GM18507 (cell line): ENCODE results near the gene DTL.

Source experiments
- DNase-seq: peaks from one replicate; pipeline ENCODE4 v3.0.0; 2011; ENCODE audit warnings: low read depth; ENCODE audit not compliant: insufficient read length; ENCODE audit errors: extremely low spot score
- FAIRE-seq: peaks from 2 replicates; lab custom pipeline; 2011; peaks lifted over from hg19 to GRCh38; lab: Jason Lieb, UNC

Gene DTL

GRCh38 chr1:212035835-212036605 lies 472 bp downstream of the DTL start:
- FAIRE-seq, result peak; percentile 64
- DNase-seq, result no peak

GRCh38 chr1:212037900-212038299 lies 2.4 kb downstream of the DTL start:
- FAIRE-seq, result peak; percentile 60
- no peak for DNase-seq

- no peak for FAIRE-seq
These were observed 4.1 kb downstream of the DTL start for GRCh38 chr1:212039622-212040021.

GRCh38 chr1:212040629-212041412 lies 5.3 kb downstream of the DTL start:
- no peak for DNase-seq
- FAIRE-seq, result peak; percentile 63

More at GRCh38 chr1:212039622-212040021, 4.1 kb downstream of the DTL start:
- no peak for DNase-seq

GRCh38 chr1:212042436-212042835 lies 6.9 kb downstream of the DTL start:
- no peak for FAIRE-seq
- no peak for DNase-seq

- DNase-seq (no peak), FAIRE-seq (no peak)
These were observed 9.3 kb downstream of the DTL start for GRCh38 chr1:212044851-212045250.

- DNase-seq (no peak), FAIRE-seq (no peak)
These were observed 10.4 kb downstream of the DTL start for GRCh38 chr1:212045981-212046380.

- no peak for FAIRE-seq
- DNase-seq, result no peak
These were observed 18.4 kb downstream of the DTL start for GRCh38 chr1:212053993-212054392.

- no peak for DNase-seq
- FAIRE-seq, result no peak
These were observed 19.8 kb downstream of the DTL start for GRCh38 chr1:212055333-212055732.

- no peak for DNase-seq
- no peak for FAIRE-seq
These were observed 25.3 kb downstream of the DTL start for GRCh38 chr1:212060632-212061472.

- FAIRE-seq (peak; percentile 69), DNase-seq (peak; percentile 28)
These were observed 27.4 kb downstream of the DTL start for GRCh38 chr1:212062832-212063438.

- FAIRE-seq, result no peak
- no peak for DNase-seq
These were observed 32.2 kb downstream of the DTL start for GRCh38 chr1:212067787-212068186.

GRCh38 chr1:212070720-212071302 lies 35.3 kb downstream of the DTL start:
- DNase-seq, result no peak
- peak; percentile 21 for FAIRE-seq

GRCh38 chr1:212072047-212072446 lies 36.5 kb downstream of the DTL start:
- DNase-seq, result no peak
- FAIRE-seq, result no peak

GRCh38 chr1:212073490-212073889 lies 37.9 kb downstream of the DTL start:
- DNase-seq (no peak), FAIRE-seq (no peak)

GRCh38 chr1:212074313-212074712 lies 38.8 kb downstream of the DTL start:
- DNase-seq, result no peak
- FAIRE-seq, result no peak

GRCh38 chr1:212074856-212075255 lies 39.3 kb downstream of the DTL start:
- FAIRE-seq, result no peak
- DNase-seq, result no peak

- FAIRE-seq (peak; percentile 12), DNase-seq (no peak)
These were observed 41.5 kb downstream of the DTL start for GRCh38 chr1:212077028-212077427.

- DNase-seq (no peak), FAIRE-seq (no peak)
These were observed 43.3 kb downstream of the DTL start for GRCh38 chr1:212078826-212079225.
